Omental fat pad (tissue), 4 donors: ENCODE results near the gene RETN. TPM values are rescaled to one million over a fixed set of nuclear protein-coding genes. Genes with fewer than 3 reads are reported as not detected.

Experiments
- ATAC-seq: fragments of 150-250 bp; one replicate; pipeline ENCODE4 v1.9.1; 2016; ENCODE audit warnings: mild to moderate bottlenecking, moderate library complexity; ENCODE audit not compliant: low FRiP score
- DNase-seq: peaks from one replicate; pipeline ENCODE4 v3.0.0-alpha.2; 2019; ENCODE audit warnings: low spot score
- CTCF ChIP-seq, 3 donors: fragments of 450-650 bp; IDR thresholded peaks; one replicate each; pipeline ENCODE4 v1.5.1; 2016 to 2017; ENCODE audit warnings: antibody characterized with exemption in 3 of 3, mild to moderate bottlenecking in 3 of 3, moderate library complexity in 2 of 3
- total RNA-seq, 4 donors: library from RNA; depleted of rRNA; stranded (reverse); fragments of >200 nt; gene quantifications; one replicate each; pipeline ENCODE4 v1.1.0, GENCODE V29; 2016

RETN gene
- 1 to 10 TPM in 1 of 4 donors, not detected in 3; 1.6 TPM for total RNA-seq

GRCh38 chr19:7668842-7669241, at the start of gene RETN:
RETN (plus strand) TSS chr19:7669049; CDS start chr19:7669327, 278 bp downstream.
- no peak for TF ChIP-seq CTCF (IDR thresholded peaks at IDR 0.05)
- ATAC-seq (no peak), DNase-seq (no peak)

GRCh38 chr19:7619671-7620441, 49.0 kb upstream of the RETN start:
- DNase-seq (no peak), ATAC-seq (no peak)
- TF ChIP-seq CTCF (IDR thresholded peaks at IDR 0.05) = no peak

GRCh38 chr19:7620442-7621412, 48.1 kb upstream of the RETN start:
- no peak for TF ChIP-seq CTCF (IDR thresholded peaks at IDR 0.05)
- DNase-seq (no peak), ATAC-seq (no peak)

GRCh38 chr19:7622933-7623685, 45.7 kb upstream of the RETN start:
- no peak for TF ChIP-seq CTCF (IDR thresholded peaks at IDR 0.05)
- no peak for ATAC-seq

GRCh38 chr19:7623725-7624603, 44.9 kb upstream of the RETN start:
- no peak for TF ChIP-seq CTCF (IDR thresholded peaks at IDR 0.05)
- DNase-seq (no peak), ATAC-seq (no peak)

More at GRCh38 chr19:7622933-7623685, 45.7 kb upstream of the RETN start:
- no peak for DNase-seq

- ATAC-seq (no peak), DNase-seq (no peak)
- TF ChIP-seq CTCF (IDR thresholded peaks at IDR 0.05) = no peak
Observed at GRCh38 chr19:7624810-7625209, 44.0 kb upstream of the RETN start.
